HepG2 (cell line): ENCODE results near the gene PLEKHB2. TPM values are rescaled to one million over a fixed set of nuclear protein-coding genes. Genes with fewer than 3 reads are reported as not detected.
"Not testable (repeated sequence)": the region's sequence is repeated elsewhere in the genome, so short reads cannot be mapped to it uniquely, and the experiment has no call there.

ENCODE experiments used
- ATAC-seq: fragments of 200-7000 bp; cut with Tn5 transposase; 3 replicates; pipeline ENCODE4 v1.9.1; 2020; ENCODE audit warnings: mild to moderate bottlenecking, moderate library complexity
- BruUV-seq: library from RNA; stranded (reverse); fragments of 400-500 nt; replicated peaks from 2 replicates; lab custom pipeline; 2021; lab: Mats Ljungman, UMichigan
- CTCF ChIA-PET: fragments of 300-600 bp; formaldehyde crosslinking; extraction: SDS; loops from one replicate; lab custom pipeline; 2021; ENCODE audit warnings: low total read pairs, inconsistent platforms, low intra/inter-chr PET ratio; lab: Yijun Ruan, JAX
- POLR2A ChIA-PET: fragments of 350-600 bp; sonication (Branson Sonifier 250); formaldehyde crosslinking; loops from one replicate; lab custom pipeline; 2020; ENCODE audit warnings: antibody characterized with exemption, inconsistent platforms; lab: Yijun Ruan, JAX
- DNase-seq: peaks from one replicate; pipeline ENCODE4 v3.0.0-alpha.2; 2015; ENCODE audit warnings: low spot score
- FAIRE-seq: peaks from 3 replicates; lab custom pipeline; 2011; peaks lifted over from hg19 to GRCh38; lab: Jason Lieb, UNC
- H2AFZ ChIP-seq: one replicate; pipeline ENCODE4 v1.6.1; 2011; ENCODE audit warnings: low read length, inconsistent platforms
- H3K27ac ChIP-seq: fragments of 300-600 bp; 3 replicates; pipeline ENCODE4 v1.8.0; 2011; ENCODE audit warnings: mixed run types, mild to moderate bottlenecking, mixed read lengths, low read length, inconsistent platforms; ENCODE audit not compliant: insufficient read depth; ENCODE audit errors: extremely low read length
- H3K27me3 ChIP-seq, 2 experiments: fragments of 200-600 bp in 1 of 2; 2 replicates in 1 of 2; 3 replicates in 1 of 2; pipeline versions ENCODE4 v1.6.0 to v1.8.0; 2011; ENCODE audit warnings: low read length in 2 of 2, mild to moderate bottlenecking in 2 of 2, moderate library complexity in 2 of 2, inconsistent platforms in 1 of 2; ENCODE audit not compliant: insufficient read depth in 2 of 2, control insufficient read depth in 1 of 2
- H3K36me3 ChIP-seq, 2 experiments: fragments of 200-600 bp in 1 of 2; replicated peaks in 1 of 2; 2 replicates in 1 of 2; 3 replicates in 1 of 2; pipeline versions ENCODE4 v1.5.1 to v1.8.0; 2011; ENCODE audit warnings: low read length in 2 of 2, inconsistent platforms in 1 of 2; ENCODE audit not compliant: insufficient read depth in 2 of 2, control insufficient read depth in 1 of 2
- H3K4me1 ChIP-seq: 2 replicates; pipeline ENCODE4 v1.5.1; 2012; ENCODE audit warnings: low read length, inconsistent platforms; ENCODE audit not compliant: insufficient read depth
- H3K4me2 ChIP-seq: 2 replicates; pipeline ENCODE4 v1.6.0; 2011; ENCODE audit warnings: low read depth, low read length, inconsistent platforms
- H3K4me3 ChIP-seq, 3 experiments: fragments of 200-600 bp in 1 of 3; sonication (generic), shearing (Covaris generic) in 1 of 3; replicated peaks in 1 of 3; 2 replicates each; pipeline ENCODE4 v1.5.1; 2011 to 2016; ENCODE audit warnings: low read length in 3 of 3, inconsistent platforms in 2 of 3, low read depth in 2 of 3, mild to moderate bottlenecking in 2 of 3, control low read depth in 1 of 3, mixed read lengths in 1 of 3; ENCODE audit not compliant: insufficient read depth in 1 of 3
- H3K79me2 ChIP-seq: one replicate; pipeline ENCODE4 v1.6.1; 2011; ENCODE audit warnings: low read length, inconsistent platforms; ENCODE audit not compliant: insufficient read depth
- H3K9ac ChIP-seq: 2 replicates; pipeline ENCODE4 v1.6.0; 2011; ENCODE audit warnings: mild to moderate bottlenecking, low read depth, low read length, inconsistent platforms; ENCODE audit not compliant: insufficient read depth
- H3K9me3 ChIP-seq: 2 replicates; pipeline ENCODE4 v1.5.1; 2012; ENCODE audit warnings: mild to moderate bottlenecking, low read length
- H4K20me1 ChIP-seq: 2 replicates; pipeline ENCODE4 v1.6.0; 2011; ENCODE audit warnings: inconsistent platforms, mild to moderate bottlenecking, low read length, moderate library complexity; ENCODE audit not compliant: insufficient read depth
- PTBP1 ChIP-seq: fragments of 200-400 bp; formaldehyde crosslinking; IDR thresholded peaks from 2 replicates; pipeline ENCODE4 v1.6.1; 2018; ENCODE audit warnings: low read length, low read depth; ENCODE audit not compliant: poor library complexity, severe bottlenecking
- RBM22 ChIP-seq: fragments of 200-400 bp; formaldehyde crosslinking; optimal IDR thresholded peaks from 2 replicates; pipeline ENCODE3; 2017; ENCODE audit warnings: mild to moderate bottlenecking, low read length, moderate library complexity
- WGBS: methylation state at CpG from one replicate; pipeline ENCODE4 v1.1.6; 2017; ENCODE audit warnings: low lambda C conversion rate; 5-methylcytosine and 5-hydroxymethylcytosine counted together
- in situ Hi-C: cut with HindIII; loops from 2 replicates; pipeline ENCODE4 v1.10.0; 2017; ENCODE audit warnings: low pct_unique_long_range_greater_than_20kb; ENCODE audit not compliant: extremely low pct_ligation_motif_present
- intact Hi-C: fragments of 100-400 bp; cut with micrococcal nuclease; formaldehyde crosslinking; loops from one replicate; pipeline ENCODE4 v1.10.0; 2022; ENCODE audit not compliant: unreplicated experiment
- polyA plus RNA-seq, 8 experiments: library from polyadenylated mRNA; depleted of rRNA in 3 of 8; stranded (reverse) in 7 of 8; unstranded in 1 of 8; fragments of >200 nt; fragmentation: Illumina TruSeq in 4 of 8; extraction: Trizol in 4 of 8; gene quantifications; 2 replicates each; pipeline versions ENCODE4 v1.2.1 to v1.2.3, GENCODE V29; 2011 to 2016; ENCODE audit warnings: low read depth in 4 of 8, missing spikeins in 1 of 8, mixed read lengths in 1 of 8; ENCODE audit not compliant: insufficient read depth in 1 of 8
- total RNA-seq, 5 experiments: library from RNA; depleted of rRNA; stranded (reverse); fragments of >200 nt; fragmentation: Illumina TruSeq; extraction: Trizol; gene quantifications; 2 replicates each; pipeline ENCODE4 v1.2.3, GENCODE V29; 2016; ENCODE audit warnings: low read depth in 1 of 5

Gene PLEKHB2
- total and polyA plus RNA-seq, 2 of the 13 experiments (the other 11 are each of a cell fraction or from before 2014, with no cell fraction given) = 73.0 to 78.9 TPM

- Histone ChIP-seq H3K9me3 (no peaks in the 10 kb centered on the region), H3K79me2 (peaks cover 68% of the 10 kb centered on the region), H3K9ac (no peak overlapping the region), H3K27ac (peak overlapping the region; percentile 36), H3K27me3 (no peaks in the 10 kb centered on the region), H4K20me1 (peaks cover 46% of the 10 kb centered on the region; the same call in 1 of the 2 replicates), H2AFZ (no peak overlapping the region), H3K4me1 (peaks cover 45% of the 10 kb centered on the region), H3K4me3 (no peak overlapping the region), H3K36me3 (peaks cover 39 to 88% of the 10 kb centered on the region in 2 experiments), H3K4me2 (0 out of 2 replicates have a peak overlapping the region, but pooled peaks have one; percentile 16)
- WGBS = 97% methylated on average over 3 of the region's 3 CpGs
- BruUV-seq = no TSS peak
- no peak for TF ChIP-seq PTBP1
- TF ChIP-seq RBM22 = peak; percentile 21
- intact Hi-C loops = no loop called here
- POLR2A ChIA-PET = interaction anchor here (2.6 kb wide), 1 partner anchor 15 kb away, joined by 17 read pairs; the partner anchor contains the start of gene FAM168B
- CTCF ChIA-PET = no interaction called here
- DNase-seq (no peak), ATAC-seq (no peak), FAIRE-seq (no peak)
- in situ Hi-C loops = no loop called here
Measured at GRCh38 chr2:131077966-131078365, 27.2 kb upstream of the PLEKHB2 start.

GRCh38 chr2:131079931-131080330 lies 25.2 kb upstream of the PLEKHB2 start:
- H3K4me2 ChIP-seq, ATAC-seq, H3K9me3 ChIP-seq, FAIRE-seq, H3K27ac ChIP-seq, H3K9ac ChIP-seq, POLR2A ChIA-PET, BruUV-seq, DNase-seq, in situ Hi-C loops, H3K4me3 ChIP-seq, CTCF ChIA-PET, intact Hi-C loops, H2AFZ ChIP-seq, H3K27me3 ChIP-seq: not testable (repeated sequence)
- Histone ChIP-seq H3K4me1 (peaks cover 49% of the 10 kb centered on the region), H3K36me3 (peaks cover 30 to 77% of the 10 kb centered on the region in 2 experiments), H3K79me2 (peaks cover 72% of the 10 kb centered on the region), H4K20me1 (peaks cover 52% of the 10 kb centered on the region)
- 96% methylated on average over 6 of the region's 6 CpGs for WGBS
